ENCODE measurements around the gene MICU2. TPM values are rescaled to one million over a fixed set of nuclear protein-coding genes. Genes with fewer than 3 reads are reported as not detected.

The MICU2 gene
- total and polyA plus RNA-seq, 2 experiments from 2014 or later: 51.0 to 122 TPM

GRCh38 chr13:21580736-21581135 is 23.2 kb downstream of the MICU2 start (continued):
- TF ChIP-seq ZNF331 (CRISPR knock-in tag; IDR thresholded peaks at IDR 0.05; ENCODE audit: low read depth): no peak
- no peak for TF ChIP-seq EZH2 (IDR thresholded peaks at IDR 0.05; ENCODE audit: low read depth, unreplicated experiment)
- no peak for TF ChIP-seq JUNB (IDR thresholded peaks at IDR 0.05; ENCODE audit: unreplicated experiment)
- no peak for TF ChIP-seq CREB1 (CRISPR knock-in tag; IDR thresholded peaks at IDR 0.05; ENCODE audit: low read depth)

- H3K9me2 ChIP-seq (ENCODE audit: insufficient read depth): no peaks in the 10 kb centered on the region
- Mint-ChIP-seq H3K27me3 (ENCODE audit: insufficient read depth, low read depth, poor library complexity) (no peaks in the 10 kb centered on the region), H3K9me3 (peaks cover 27% of the 10 kb centered on the region), H3K36me3 (ENCODE audit: low read depth) (peaks cover 26% of the 10 kb centered on the region), H3K27ac (no peak overlapping the region), H3K4me1 (peaks cover 6% of the 10 kb centered on the region; the same call in 2 of the 3 replicates), H3K4me3 (no peak overlapping the region)
- TF ChIP-seq POLR2AphosphoS5 (IDR thresholded peaks at IDR 0.05; ENCODE audit: low read depth) (no peak), JUNB (IDR thresholded peaks at IDR 0.05; ENCODE audit: unreplicated experiment) (no peak), ETS1 (IDR thresholded peaks at IDR 0.05) (no peak)
- H3K4me3 ChIP-seq: no peak overlapping the region
- no peaks in the 10 kb centered on the region for H3K27me3 ChIP-seq (ENCODE audit: insufficient read depth)
- no peak for ATAC-seq
- no peak for DNase-seq (ENCODE audit: low spot score)
- no peak overlapping the region for H3K27ac ChIP-seq (ENCODE audit: low read depth)
- H3K4me2 ChIP-seq: no peak overlapping the region
- H3F3A ChIP-seq (replicated peaks; ENCODE audit: low read depth): no peaks in the 10 kb centered on the region
- H3K36me3 ChIP-seq (ENCODE audit: insufficient read depth): peaks cover 6% of the 10 kb centered on the region
- no peaks in the 10 kb centered on the region for H4K20me1 ChIP-seq (replicated peaks; ENCODE audit: insufficient read depth)
- H3K4me1 ChIP-seq (ENCODE audit: insufficient read depth): no peaks in the 10 kb centered on the region
- H2AFZ ChIP-seq: no peak overlapping the region
- peaks cover 59% of the 10 kb centered on the region for H3K79me2 ChIP-seq (replicated peaks; ENCODE audit: insufficient read depth)
These were observed 24.1 kb downstream of the MICU2 start for GRCh38 chr13:21579754-21580316.

GRCh38 chr13:21578748-21579147 is 25.2 kb downstream of the MICU2 start:
- H3K4me3 Mint-ChIP-seq: no peak overlapping the region
- no peaks in the 10 kb centered on the region for H3K27me3 Mint-ChIP-seq (ENCODE audit: insufficient read depth, low read depth, poor library complexity)
- peaks cover 11% of the 10 kb centered on the region for H3K4me1 Mint-ChIP-seq
- Histone ChIP-seq H4K20me1 (replicated peaks; ENCODE audit: insufficient read depth) (no peaks in the 10 kb centered on the region), H3K9me2 (ENCODE audit: insufficient read depth) (no peaks in the 10 kb centered on the region), H3K27me3 (ENCODE audit: insufficient read depth) (no peaks in the 10 kb centered on the region), H3K79me2 (replicated peaks; ENCODE audit: insufficient read depth) (peaks cover 58% of the 10 kb centered on the region), H3K4me1 (ENCODE audit: insufficient read depth) (no peaks in the 10 kb centered on the region), H3K4me3 (no peak overlapping the region), H2AFZ (no peak overlapping the region), H3K36me3 (ENCODE audit: insufficient read depth) (peaks cover 6% of the 10 kb centered on the region), H3K27ac (ENCODE audit: low read depth) (no peak overlapping the region), H3F3A (replicated peaks; ENCODE audit: low read depth) (no peaks in the 10 kb centered on the region), H3K4me2 (no peak overlapping the region)
- ATAC-seq: no peak
- H3K36me3 Mint-ChIP-seq (ENCODE audit: low read depth): peaks cover 18% of the 10 kb centered on the region
- no peak for DNase-seq (ENCODE audit: low spot score)
- peaks cover 20% of the 10 kb centered on the region for H3K9me3 Mint-ChIP-seq
- no peak overlapping the region for H3K27ac Mint-ChIP-seq
- TF ChIP-seq ZNF462 (CRISPR knock-in tag; IDR thresholded peaks at IDR 0.05) (no peak), ETS1 (IDR thresholded peaks at IDR 0.05) (no peak), EZH2 (IDR thresholded peaks at IDR 0.05; ENCODE audit: low read depth, unreplicated experiment) (no peak), CREB1 (CRISPR knock-in tag; IDR thresholded peaks at IDR 0.05; ENCODE audit: low read depth) (no peak), NANOG (IDR thresholded peaks at IDR 0.05; ENCODE audit: borderline replicate concordance) (no peak)

Data from GM23338 (cell line).